GM19193 (cell line): ENCODE results near the gene GCK.

Source experiments
- POLR2A ChIP-seq: IDR thresholded peaks from 4 replicates; pipeline ENCODE4 v1.6.1; 2011; ENCODE audit not compliant: insufficient read depth, insufficient read length; ENCODE audit errors: extremely low read depth

The GCK gene

DNA sequence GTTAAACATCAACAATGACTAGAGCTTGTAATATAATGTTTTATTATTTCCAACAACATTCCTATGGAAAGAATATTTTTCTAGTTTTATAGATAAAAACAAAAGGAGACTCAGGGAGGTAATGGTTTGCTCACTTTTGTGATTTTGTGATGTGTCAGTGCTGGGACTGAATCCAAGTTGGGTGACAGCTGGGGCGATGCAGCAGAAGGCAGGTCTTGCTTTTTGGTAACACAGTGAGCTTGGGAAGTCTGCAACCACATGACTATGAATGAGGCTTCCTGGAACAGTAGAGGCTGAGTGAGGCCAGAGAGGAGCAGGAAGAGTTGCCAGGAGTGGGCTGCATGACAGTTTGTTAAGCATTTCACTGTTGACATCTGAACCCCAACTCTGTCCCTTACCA is 6.7 kb upstream of the GCK start:
- no peak for TF ChIP-seq POLR2A

DNA sequence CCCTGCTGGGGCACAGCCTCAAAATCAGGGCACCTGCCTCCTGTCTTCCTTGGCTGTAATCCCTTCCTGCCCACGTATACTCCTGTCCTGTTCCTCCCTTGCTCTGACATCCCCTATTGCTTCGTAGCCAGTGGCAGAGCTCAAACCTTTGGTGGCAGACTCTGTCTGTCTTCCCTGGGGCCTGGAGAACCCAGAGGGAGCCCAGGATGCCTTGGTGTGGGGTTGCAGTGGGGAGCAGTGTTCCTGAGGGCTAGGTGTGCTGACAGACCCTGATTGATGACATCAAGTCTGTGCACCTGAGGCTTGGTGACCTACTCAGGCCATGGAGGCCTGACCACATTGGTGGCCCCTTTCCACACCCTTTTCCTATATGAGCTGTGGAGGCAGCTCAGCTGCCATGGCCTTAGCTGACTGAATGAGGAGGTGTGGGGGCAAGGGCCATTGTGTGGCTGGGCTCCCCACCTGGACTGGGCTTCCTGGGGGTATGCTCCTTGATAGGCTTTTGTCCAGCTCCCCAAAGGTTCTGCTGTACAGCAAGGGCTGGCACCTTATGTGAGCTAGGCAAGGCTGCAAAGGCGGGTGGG is 5.4 kb upstream of the GCK start:
- no peak for TF ChIP-seq POLR2A

DNA sequence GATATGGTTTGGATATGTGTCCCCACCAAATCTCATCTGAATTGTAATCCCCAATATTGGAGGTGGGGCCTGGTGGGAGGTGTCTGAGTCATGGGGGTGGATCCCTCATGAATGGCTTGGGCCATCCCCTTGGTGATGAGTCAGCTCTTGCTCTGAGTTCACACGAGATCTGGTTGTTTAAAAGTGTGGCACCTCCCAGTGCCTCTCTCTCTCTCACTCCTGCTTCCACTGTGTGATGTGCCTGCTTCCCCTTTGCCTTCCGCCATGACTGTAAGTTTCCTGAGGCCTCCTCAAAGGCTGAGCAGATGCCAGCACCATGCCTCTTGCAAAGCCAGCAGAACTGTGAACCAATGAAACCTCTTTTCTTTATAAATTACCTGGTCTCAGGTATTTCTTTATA is 4.8 kb upstream of the GCK start:
- no peak for TF ChIP-seq POLR2A

DNA sequence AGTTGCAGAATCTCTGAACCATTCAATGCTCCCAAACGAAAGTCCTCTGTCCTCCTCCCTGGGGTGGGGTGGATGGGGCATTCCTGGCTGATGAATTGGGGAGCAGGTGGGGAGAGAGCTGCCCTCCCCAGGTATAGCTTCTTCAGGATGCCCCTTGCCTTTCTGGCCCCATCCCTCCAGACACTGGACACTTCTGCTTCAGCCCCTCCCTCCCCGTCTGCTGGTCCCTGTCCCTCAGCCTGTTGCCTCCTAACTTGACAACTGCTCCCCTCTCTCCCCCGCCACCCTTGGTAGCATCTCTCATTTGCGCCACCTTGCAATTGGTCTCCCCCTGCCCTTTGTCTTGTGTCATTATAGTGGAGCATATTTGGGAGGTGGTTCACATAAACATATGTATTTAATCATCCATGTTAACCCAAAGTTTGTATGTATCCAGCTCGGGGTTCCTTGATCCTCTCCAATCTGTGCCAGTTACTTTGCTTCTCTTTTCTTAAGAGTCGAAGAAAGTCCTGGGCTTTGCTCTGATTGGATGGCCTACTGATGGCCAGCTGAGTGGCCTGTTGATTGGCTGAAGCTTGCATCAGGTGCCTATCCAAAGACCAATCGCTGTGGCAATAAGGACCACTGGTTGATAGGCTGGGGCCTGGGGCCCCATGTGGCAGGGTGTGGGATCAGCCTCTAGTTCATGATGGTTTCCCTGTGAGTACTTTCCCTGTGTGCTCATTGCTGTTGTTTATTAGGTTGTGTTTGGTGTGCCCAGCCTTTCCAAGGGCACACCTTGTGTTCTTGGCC is 4.0 kb upstream of the GCK start:
- no peak for TF ChIP-seq POLR2A

DNA sequence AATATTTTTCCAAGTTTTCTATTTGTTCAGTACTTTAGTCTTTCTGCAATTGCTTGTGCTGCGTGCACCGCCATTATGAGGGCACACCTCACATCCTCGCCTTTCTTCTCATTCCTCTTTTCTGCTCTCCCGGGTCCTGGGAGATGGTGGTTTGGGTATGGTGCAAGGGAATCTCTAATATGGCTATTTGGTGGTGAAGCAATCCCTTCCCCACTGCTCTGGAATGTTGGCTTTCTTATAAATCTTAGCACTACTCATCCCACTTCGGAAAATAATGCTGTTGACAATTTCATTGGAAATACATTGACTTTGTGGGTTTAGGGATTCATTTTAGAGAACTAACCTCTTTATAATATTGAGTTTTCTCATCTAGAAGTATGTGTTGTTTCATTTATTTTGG is 1.9 kb upstream of the GCK start:
- no peak for TF ChIP-seq POLR2A

DNA sequence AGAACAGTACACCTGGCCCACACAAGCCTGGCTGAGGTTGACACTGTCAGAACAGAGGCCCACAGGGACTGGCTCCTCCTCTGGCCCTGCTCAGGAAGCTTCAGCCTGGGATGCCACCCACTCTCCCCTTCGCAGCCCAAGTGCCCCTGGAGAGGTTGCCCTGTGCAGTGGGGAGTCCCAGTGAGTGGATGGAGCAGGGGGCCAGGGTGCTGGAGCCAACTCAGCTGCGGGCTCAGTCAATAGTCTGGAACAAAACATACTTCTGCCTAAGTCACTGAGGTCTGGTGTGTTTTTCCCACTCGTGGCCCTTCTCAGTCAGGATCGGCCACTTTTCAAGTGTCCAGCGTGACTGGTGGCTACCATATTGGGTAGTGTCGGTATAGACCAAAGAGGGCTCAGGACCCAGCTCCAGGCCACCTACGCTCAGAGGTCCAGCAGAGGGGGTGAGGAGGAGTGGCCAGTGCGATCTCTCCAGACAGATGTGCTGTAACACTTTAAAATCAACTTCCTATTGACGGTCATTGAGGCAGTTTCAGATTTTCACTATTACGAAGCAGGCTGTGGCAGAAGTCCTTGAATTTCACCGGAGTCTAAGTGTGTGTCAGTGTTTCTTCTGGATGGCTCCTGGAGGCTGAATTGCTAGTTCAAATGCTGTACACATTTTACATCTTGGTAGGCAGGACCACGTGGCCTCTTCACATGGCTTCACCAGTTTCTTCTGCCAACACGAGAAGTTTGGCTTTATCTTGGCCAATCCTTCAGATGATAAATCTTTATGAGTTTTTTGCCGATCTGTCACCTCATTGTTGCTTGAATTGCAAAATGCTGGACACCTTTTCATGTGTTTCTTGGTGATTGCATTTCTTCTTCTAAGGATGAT is 994 bp upstream of the GCK start:
- no peak for TF ChIP-seq POLR2A

DNA sequence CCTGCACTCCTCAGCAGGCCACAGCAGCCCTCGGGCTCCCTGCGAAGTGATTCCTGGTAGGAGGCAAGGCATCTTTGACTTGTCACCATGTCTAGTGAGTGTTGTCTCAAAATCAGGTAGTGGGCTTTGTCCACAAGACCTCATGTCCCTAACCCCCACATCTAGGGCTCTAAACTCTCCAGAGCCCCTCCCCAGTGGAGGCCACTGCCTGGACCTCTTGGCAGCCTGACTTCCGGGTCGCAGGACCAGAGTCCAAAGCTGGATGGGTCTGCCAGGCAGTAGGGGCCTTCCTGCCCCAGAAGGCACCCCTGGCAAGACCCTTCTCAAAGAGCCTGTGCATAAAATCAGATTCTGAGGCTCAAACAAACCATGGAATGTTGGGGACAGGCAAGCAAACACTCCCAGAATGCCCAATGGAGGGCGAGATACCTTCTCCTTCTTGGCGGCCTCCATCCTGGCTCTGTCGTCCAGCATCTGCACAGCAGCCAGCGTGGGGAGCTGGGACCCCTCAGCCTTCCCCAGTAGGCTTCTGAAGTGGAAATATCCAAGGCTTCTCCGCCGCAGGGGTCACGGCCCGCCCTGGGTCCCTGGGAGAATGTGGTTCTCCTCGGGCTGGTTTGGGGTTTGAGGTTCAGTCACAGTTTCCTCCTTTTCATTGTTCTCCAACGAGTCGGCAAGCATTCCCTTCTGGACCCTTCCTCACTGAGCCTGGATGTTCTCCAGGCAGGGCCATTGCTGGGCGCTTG is 586 bp downstream of the GCK start:
- TF ChIP-seq POLR2A: no peak

DNA sequence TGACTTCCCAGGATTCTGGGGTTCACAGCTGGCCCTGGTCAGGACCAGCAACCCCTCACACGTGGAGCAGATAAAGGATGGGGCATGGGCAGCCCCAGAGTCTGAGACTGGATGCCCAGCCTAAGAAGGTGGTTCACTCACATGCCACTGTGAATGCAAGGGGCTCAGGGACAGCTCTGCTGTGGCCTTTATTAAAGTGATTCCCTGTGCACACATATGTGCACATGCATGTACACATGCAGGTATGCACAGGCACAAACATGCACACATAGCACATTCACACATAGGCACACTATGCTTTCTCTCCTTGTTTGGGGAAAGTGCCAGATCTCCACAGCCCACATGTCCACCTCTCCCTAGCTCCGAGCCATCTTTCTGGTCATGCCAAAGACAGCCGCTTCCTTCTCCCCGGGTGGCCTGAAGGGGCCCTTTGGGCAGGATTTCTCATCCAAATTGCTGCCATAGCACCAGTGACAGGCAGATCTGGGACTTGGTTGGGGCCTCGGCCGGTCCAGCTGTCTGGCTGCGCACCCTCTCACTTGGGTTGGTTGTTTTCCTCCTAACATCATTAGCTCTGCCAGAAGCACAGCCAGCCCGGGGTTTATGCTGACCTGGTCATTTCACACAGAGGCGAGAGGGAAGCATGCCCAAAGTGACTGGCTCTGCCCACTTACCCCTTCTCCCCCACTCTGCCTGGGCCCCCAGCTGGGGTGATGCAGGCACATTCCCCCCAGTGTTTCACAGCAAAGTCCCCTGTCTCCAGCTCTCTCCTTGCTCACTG is 1.4 kb downstream of the GCK start:
- TF ChIP-seq POLR2A: no peak

DNA sequence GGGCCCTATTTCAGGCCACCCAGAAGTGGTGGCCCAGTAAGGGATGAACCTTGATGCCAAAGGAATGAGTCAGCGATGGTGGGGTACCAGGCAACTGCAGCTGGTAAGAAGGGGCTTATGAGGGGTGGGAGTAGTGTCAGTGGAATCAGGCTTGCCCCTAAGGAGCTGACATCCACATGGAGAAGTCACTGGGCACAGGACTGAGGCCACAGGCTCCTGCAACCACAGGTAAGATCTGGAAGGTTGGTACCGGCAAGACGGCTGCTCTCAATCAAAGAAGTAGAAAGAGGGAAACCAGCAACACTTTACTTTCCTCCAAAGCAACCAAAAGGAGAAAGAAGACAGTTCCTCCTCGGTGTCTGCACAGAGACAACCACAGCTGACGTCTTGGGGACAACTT is 2.5 kb downstream of the GCK start:
- no peak for TF ChIP-seq POLR2A

DNA sequence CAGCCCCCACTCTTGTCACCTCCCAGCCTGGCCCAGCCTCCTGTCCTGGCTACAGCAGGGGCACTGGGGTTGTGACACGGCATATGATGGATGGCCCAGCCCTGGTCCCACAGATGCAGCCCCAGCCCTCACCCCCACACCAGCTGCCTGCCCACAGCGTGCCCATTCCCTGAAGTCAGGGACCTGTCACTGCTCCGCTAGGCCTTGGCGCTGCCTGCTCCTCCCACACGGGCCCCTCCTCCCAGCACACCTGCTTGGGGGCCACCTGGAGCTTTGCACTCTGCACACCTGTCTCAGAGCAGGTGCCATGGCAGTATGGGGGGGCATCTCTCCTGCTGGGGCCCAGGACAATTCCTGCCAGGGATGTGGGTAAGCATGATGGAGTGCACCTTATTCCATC is 3.5 kb downstream of the GCK start:
- TF ChIP-seq POLR2A: no peak

DNA sequence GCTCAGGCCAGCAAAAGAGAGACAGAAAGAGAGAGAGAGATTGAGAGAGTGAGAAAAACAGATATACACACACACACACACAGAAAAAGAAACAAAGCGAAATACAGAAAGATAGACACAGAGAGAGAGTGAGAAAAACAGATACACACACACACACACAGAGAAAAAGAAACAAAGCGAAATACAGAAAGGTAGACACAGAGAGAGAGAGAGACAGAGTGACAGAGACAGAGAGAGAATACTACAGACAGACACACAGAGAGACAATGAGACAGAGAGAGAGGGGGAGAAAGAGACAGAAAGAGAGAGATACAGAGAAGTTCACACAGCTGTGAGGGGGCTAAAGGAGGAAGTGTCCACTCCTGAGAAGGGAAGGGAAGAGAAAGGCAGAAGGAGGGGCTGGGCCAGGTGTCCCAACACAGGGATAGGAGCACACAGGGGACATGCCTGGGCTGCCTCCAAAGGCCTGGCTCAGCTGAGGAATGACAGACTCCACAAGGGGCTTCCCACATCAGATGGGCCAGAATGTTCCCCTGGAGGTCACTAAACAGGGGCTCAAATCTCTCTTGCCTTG is 4.3 kb downstream of the GCK start:
- TF ChIP-seq POLR2A: no peak

DNA sequence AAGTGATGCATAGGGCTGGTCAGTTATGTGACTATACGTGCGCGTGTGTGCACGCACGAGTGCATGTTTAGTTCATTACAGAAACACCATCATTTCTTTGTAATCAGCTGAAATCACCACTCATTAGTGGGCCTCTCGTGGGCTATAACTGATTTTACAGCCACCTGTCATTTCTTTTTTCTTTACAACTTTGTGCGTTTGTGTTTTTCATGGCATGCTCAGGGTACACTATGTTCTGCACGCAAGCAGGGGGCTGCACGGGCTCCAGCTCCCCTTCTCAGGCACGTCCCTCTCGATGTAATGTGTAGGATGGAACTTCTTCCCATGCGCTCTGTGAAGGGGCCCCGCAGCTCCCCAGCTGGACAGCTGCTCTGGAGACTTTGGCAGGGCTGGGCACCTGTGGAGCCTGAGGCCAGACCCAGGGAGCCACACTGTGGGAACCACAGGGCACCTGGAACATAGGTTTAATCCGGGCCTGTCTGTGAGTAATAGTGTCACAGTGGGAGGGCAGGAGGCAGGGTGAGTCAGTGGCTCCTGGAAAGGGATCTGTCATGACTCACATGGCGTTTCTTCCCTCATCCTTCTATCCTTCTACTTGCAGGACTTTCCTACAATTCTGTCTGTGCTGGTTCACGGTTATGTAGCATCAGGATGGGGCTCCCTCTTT is 4.9 kb downstream of the GCK start:
- no peak for TF ChIP-seq POLR2A

DNA sequence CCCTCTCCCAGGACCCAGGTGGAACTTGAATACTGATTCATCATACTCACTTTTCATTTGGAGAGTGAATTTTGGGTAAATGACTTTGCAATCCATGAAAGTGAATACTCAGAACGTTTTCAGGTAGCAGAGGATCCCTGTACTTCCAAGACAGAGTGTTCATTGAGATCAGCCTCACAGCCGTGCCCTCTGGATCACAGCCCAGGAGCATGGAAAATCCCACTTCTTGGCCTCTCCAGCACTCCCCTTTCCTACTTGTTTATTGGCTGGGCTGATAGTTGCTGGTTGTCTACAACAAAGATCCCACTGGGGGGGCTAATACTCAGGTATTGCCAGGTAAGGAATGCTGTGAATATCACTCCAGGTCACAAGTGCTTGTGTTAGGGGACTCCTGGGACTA is 5.9 kb downstream of the GCK start:
- TF ChIP-seq POLR2A: no peak
